ENCODE results near the gene PHOSPHO1. TPM values are rescaled to one million over a fixed set of nuclear protein-coding genes. Genes with fewer than 3 reads are reported as not detected.

The PHOSPHO1 gene
- total RNA-seq, 1 experiment from 2014 or later = 0.54 TPM

- DNase-seq (ENCODE audit: low read depth, low spot score) (no peak), ATAC-seq (no peak)
- intact Hi-C loops (cut with micrococcal nuclease; ENCODE audit: unreplicated experiment) = no loop called here
- Histone ChIP-seq H3K4me1 (ENCODE audit: control insufficient read depth, insufficient read depth, low read length) (peaks cover 11% of the 10 kb centered on the region), H3K4me3 (ENCODE audit: low read depth in 2 of 2, low read length in 2 of 2) (no peak overlapping the region), H3K36me3 (ENCODE audit: control insufficient read depth, insufficient read depth, low read length) (no peaks in the 10 kb centered on the region), H3K27me3 (ENCODE audit: control insufficient read depth, insufficient read depth, low read length) (no peaks in the 10 kb centered on the region), H3K27ac (ENCODE audit: low read length) (no peak overlapping the region), H3K9me3 (ENCODE audit: control insufficient read depth, insufficient read depth, low read depth, low read length) (no peaks in the 10 kb centered on the region)
- ChIA-PET POLR2A (no interaction called here), CTCF (no interaction called here)
- in situ Hi-C loops (cut with HindIII; ENCODE audit: low pct_unique_long_range_greater_than_20kb, low sequenced_read_pairs) = no loop called here
- TF ChIP-seq REST (IDR thresholded peaks at IDR 0.05; ENCODE audit: insufficient read depth in 1 of 2, low read depth in 2 of 2, low read length in 1 of 2) (no peak), SIN3A (IDR thresholded peaks at IDR 0.05; ENCODE audit: borderline replicate concordance, insufficient read depth, low read depth, low read length) (no peak), POLR2AphosphoS5 (IDR thresholded peaks at IDR 0.05; ENCODE audit: low read depth, low read length) (no peak), CTCF (IDR thresholded peaks at IDR 0.05) (no peak), TCF7L2 (IDR thresholded peaks at IDR 0.05; ENCODE audit: low read depth, low read length) (no peak)
- no TSS peak for BruUV-seq (replicated peaks)
These were observed 34.8 kb downstream of the PHOSPHO1 start for GRCh38 chr17:49195751-49196150.

GRCh38 chr17:49194297-49194607 lies 36.3 kb downstream of the PHOSPHO1 start:
- in situ Hi-C loops (cut with HindIII; ENCODE audit: low pct_unique_long_range_greater_than_20kb, low sequenced_read_pairs) = no loop called here
- Histone ChIP-seq H3K9me3 (ENCODE audit: control insufficient read depth, insufficient read depth, low read depth, low read length) (no peaks in the 10 kb centered on the region), H3K4me1 (ENCODE audit: control insufficient read depth, insufficient read depth, low read length) (peaks cover 14% of the 10 kb centered on the region), H3K4me3 (ENCODE audit: low read depth in 2 of 2, low read length in 2 of 2) (peak overlapping the region in 1 of 2 experiments; percentile 82; a peak in 2 of 4 replicates), H3K36me3 (ENCODE audit: control insufficient read depth, insufficient read depth, low read length) (no peaks in the 10 kb centered on the region), H3K27ac (ENCODE audit: low read length) (no peak overlapping the region), H3K27me3 (ENCODE audit: control insufficient read depth, insufficient read depth, low read length) (no peaks in the 10 kb centered on the region)
- ChIA-PET POLR2A (interaction anchor here (0.7 kb wide), 1 partner anchor 112 kb away, joined by 17 read pairs; no protein-coding TSS in a partner anchor), CTCF (interaction anchor here (0.6 to 1.4 kb wide), 3 partner anchors 34 to 190 kb away, joined by 8 to 15 read pairs (median 10); no protein-coding TSS in a partner anchor)
- TF ChIP-seq CTCF (IDR thresholded peaks at IDR 0.05) (no peak), TCF7L2 (IDR thresholded peaks at IDR 0.05; ENCODE audit: low read depth, low read length) (no peak), POLR2AphosphoS5 (IDR thresholded peaks at IDR 0.05; ENCODE audit: low read depth, low read length) (no peak), REST (IDR thresholded peaks at IDR 0.05; ENCODE audit: insufficient read depth in 1 of 2, low read depth in 2 of 2, low read length in 1 of 2) (no peak), SIN3A (IDR thresholded peaks at IDR 0.05; ENCODE audit: borderline replicate concordance, insufficient read depth, low read depth, low read length) (no peak)
- DNase-seq (ENCODE audit: low read depth, low spot score) (no peak), ATAC-seq (no peak)
- intact Hi-C loops (cut with micrococcal nuclease; ENCODE audit: unreplicated experiment) = no loop called here
- no TSS peak for BruUV-seq (replicated peaks)

Measured in Panc1 (cell line).